GM15510 (cell line): ENCODE data around the gene PCSK5.

Experiments used
- POLR2A ChIP-seq: IDR thresholded peaks from 3 replicates; pipeline ENCODE4 v1.6.1; 2011; ENCODE audit warnings: borderline replicate concordance; ENCODE audit not compliant: insufficient read length; ENCODE audit errors: extremely low read depth

The PCSK5 gene

GRCh38 chr9:76032797-76033373 lies 142.4 kb downstream of the PCSK5 start:
- no peak for TF ChIP-seq POLR2A

DNA sequence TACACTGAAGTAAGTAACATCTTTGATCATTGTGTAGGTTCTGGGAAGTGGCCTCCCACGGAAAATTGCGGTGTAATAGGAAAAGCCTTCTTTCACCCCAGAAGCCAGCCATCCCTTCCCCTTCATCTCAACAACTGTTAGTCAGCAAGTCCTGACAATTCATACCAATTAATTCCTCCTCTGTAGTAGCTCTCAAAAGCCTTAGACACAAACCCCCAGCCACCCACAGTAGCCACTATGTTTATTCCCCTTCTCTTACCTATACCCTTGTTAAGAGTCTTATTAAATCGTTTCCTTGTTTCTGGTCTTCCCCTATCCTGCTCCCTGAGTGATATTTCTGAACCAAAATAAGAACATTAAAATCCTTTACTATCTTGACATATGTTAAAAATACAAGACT lies 143.6 kb downstream of the PCSK5 start:
- TF ChIP-seq POLR2A, result no peak

- no peak for TF ChIP-seq POLR2A
Observed at GRCh38 chr9:76036762-76037161, 146.3 kb downstream of the PCSK5 start.

DNA sequence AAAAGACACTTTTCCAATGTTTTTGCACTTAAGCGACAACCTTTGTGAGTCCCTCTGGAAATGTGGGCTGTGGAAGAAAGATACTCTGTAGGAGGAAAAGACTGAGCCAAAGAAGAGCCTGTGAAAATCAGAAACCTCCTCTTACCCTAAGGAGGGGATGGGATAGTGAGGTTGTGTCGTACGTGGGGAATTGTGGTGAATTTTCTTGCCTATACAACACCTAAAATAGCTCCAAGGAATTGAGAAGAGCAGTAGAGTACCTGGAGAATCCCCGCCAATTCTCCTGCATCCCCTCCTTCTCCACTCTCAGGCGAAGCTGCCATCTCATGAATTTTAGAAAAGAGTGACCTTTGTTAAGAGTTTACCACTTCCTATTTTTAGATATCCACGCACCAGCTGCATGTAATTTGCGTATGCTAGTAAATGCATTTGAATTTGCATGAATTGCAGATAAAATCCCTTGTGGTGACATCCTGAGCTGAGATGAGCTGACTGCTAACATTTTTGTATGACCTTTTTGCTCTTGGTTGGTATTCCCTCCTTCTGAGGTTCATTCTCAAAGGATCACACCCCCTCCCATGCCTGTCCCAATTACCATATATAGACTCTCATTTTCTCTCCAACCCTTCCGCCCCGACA lies 147.2 kb downstream of the PCSK5 start:
- TF ChIP-seq POLR2A, result no peak

GRCh38 chr9:76038431-76038830 lies 148.0 kb downstream of the PCSK5 start:
- TF ChIP-seq POLR2A, result no peak

DNA sequence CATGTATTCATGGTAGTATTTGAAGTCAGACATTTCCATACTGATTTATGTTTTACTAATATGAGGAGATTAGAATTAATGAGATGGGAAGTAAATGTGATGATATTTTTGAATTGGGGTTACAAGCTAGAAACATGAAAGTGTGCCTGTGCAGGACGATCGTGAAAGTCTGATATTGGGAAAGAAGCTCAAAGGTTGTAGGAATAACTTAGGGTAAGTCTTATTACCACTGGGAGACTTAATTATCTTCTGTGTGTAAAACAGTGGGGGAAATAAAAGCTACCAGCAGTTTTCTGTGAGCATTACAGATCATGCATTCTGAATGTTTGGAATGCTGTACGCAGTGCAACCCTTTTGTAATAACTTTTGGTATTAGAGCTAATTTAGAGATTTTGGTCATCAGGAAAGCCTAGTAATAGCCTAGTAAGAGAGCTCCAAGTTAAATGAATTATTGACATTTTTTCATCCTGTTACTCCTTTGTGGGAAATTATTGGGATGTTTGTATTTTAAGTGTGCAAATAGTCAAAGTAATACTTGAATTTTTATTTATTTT lies 153.9 kb downstream of the PCSK5 start:
- TF ChIP-seq POLR2A, result no peak

- no peak for TF ChIP-seq POLR2A
Observed at GRCh38 chr9:76045221-76045620, 154.7 kb downstream of the PCSK5 start.

- TF ChIP-seq POLR2A, result no peak
Observed at GRCh38 chr9:76049341-76049740, 158.9 kb downstream of the PCSK5 start.

GRCh38 chr9:76067696-76068095 lies 177.2 kb downstream of the PCSK5 start:
- TF ChIP-seq POLR2A, result no peak

DNA sequence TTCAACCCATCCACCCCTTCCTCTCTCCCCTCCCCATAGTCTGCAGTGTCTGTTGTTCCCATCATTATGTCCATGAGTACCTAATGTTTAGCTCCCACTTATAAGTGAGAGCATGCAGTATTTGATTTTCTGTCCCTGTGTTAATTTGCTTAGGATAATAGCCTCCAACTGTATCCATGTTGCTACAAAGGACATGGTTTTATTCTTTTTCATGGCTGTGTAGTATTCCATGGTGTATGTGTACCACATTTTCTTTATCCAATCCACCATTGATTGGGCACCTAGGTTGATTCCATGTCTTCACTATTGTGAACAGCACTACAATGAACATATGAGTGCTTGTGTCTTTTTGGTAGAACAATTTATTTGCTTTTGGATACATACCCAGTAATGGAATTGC lies 187.1 kb downstream of the PCSK5 start:
- no peak for TF ChIP-seq POLR2A

DNA sequence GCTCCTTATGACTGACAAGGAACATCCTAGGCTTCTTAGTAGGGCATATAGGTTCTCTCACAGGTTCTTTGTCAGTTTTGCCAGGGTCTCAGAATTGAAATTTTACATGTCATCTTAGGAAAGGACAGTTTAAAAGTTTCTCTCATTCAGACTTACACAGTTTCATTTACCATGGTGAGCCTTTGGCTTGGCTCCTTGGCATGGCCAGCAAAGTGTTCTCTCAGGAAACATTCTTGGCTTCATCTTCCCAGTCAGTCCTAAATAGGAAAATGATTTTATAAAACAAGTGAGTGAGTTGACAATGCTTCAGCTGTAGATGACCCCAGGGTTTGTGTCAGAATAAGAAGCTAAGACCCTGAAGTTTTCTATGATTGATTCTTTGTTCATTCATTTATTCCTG lies 191.6 kb downstream of the PCSK5 start:
- no peak for TF ChIP-seq POLR2A

DNA sequence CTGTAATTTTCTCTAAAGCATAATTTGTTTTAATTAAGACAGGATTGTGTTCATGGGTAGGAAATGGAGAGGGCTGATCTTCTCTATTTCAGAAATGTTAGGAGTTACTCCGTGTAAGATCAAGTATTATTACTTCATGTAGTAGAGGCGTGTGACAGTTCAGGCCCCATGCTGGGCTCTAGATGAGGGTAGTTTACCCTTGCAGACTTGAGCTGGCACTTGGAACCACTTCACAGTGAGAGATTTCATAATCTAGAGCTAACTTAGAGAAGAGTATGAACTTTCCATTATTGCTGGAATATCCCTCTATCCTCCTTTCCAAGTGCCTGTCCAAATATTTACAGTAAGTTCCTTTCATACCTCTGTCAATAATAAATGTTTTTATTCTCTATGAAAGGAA lies 195.1 kb downstream of the PCSK5 start:
- TF ChIP-seq POLR2A, result no peak

GRCh38 chr9:76086539-76086938 lies 196.1 kb downstream of the PCSK5 start:
- TF ChIP-seq POLR2A, result no peak

DNA sequence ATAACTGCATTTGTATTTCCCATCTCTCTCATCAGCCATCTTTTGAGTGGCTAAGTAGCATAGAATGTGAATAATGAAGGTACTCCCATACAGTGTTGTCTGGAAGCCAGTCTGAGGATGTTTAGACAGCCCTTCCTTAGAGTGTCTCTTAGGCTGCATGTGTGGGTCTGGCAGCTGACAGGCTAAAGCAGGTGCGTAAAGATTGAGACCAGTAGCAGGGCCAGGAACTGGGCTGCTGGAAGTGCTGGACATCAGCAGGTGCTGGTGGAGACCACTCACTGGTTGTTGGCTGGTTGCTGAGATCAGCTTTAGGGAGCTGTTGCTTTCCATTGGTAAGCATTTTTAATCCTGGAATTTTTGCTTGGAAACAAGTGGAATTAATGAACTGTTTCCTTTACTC lies 197.5 kb downstream of the PCSK5 start:
- TF ChIP-seq POLR2A, result no peak

DNA sequence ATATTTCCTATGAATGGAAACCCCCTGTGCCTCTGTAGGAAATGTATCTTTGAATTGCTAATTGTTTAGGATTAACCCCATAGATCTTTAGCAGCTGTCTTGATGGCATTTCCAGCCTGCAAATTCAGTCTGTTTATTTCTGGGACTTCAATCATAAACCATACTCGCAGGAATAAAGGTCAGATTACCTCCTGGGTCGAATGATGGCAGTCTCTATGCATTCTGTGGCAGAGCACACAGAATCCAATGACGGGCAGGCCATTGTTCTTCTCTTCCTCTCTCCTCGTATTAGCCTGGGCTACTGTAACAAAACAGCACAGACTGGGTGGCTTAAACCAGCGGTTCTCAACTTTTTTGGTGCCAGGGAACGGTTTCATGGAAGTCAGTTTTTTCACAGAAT lies 199.9 kb downstream of the PCSK5 start:
- TF ChIP-seq POLR2A, result no peak

DNA sequence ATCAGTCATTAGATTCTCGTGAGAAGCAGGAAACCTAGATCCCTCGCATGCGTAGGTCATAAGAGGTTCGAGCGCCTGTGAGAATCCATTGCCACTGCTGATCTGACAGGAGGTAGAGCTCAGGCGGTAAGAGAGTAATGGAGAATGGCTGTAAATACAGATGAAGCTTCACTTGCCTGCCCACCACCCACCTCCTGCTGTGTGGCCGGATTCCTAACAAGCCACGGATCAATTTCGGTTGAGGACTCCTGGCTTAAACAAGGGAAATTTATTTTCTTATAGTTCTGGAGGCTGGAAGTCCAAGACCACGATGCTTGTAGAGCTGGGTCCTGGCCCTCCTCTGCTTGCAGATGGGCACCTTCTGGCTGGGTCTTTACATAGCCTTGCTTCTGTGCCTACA lies 200.4 kb downstream of the PCSK5 start:
- TF ChIP-seq POLR2A, result no peak

GRCh38 chr9:76092572-76092971 lies 202.1 kb downstream of the PCSK5 start:
- TF ChIP-seq POLR2A, result no peak

GRCh38 chr9:76095585-76095984 lies 205.1 kb downstream of the PCSK5 start:
- no peak for TF ChIP-seq POLR2A

DNA sequence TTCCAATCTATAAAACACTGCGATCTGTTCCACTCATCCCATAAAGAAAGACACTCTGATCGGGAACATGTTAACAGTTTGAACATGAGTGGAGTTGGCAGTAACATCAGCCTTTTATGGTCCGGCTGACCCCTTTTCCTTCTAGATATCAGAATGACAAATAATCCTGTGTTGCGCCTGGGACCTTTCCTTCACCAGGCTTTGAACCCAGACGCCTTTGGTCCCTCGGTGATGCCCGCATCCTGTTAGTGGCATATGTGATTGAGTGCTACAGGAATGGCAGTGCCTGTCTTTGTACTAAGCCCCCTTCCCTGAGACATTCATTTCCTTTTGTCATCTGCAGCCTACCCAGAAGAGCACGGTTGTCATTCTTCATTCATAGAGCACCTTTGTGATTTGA lies 209.0 kb downstream of the PCSK5 start:
- no peak for TF ChIP-seq POLR2A
